Chondrocyte (in vitro differentiated cells): ENCODE data around the gene ZNF878. TPM values are rescaled to one million over a fixed set of nuclear protein-coding genes. Genes with fewer than 3 reads are reported as not detected.

ENCODE experiments used
- DNase-seq: peaks from one replicate; pipeline ENCODE4 v3.0.0; 2021; ENCODE audit warnings: mixed read lengths, low spot score
- H3K27ac Mint-ChIP-seq: one replicate; pipeline ENCODE4 v1.8.0; 2021; ENCODE audit warnings: mild to moderate bottlenecking, moderate library complexity, mixed read lengths; ENCODE audit not compliant: unreplicated experiment
- H3K27me3 Mint-ChIP-seq: 2 replicates; pipeline ENCODE4 v1.8.0; 2021; ENCODE audit warnings: low read depth, mixed read lengths
- H3K36me3 Mint-ChIP-seq: 2 replicates; pipeline ENCODE4 v1.8.0; 2021; ENCODE audit warnings: low read depth, mixed read lengths
- H3K4me1 Mint-ChIP-seq: 2 replicates; pipeline ENCODE4 v1.8.0; 2021; ENCODE audit warnings: low read depth, mild to moderate bottlenecking, mixed read lengths
- H3K4me3 Mint-ChIP-seq: one replicate; pipeline ENCODE4 v1.8.0; 2021; ENCODE audit warnings: mild to moderate bottlenecking, moderate library complexity, mixed read lengths; ENCODE audit not compliant: unreplicated experiment
- H3K9me3 Mint-ChIP-seq: 2 replicates; pipeline ENCODE4 v1.8.0; 2021; ENCODE audit warnings: low read depth, mixed read lengths
- long read RNA-seq: library from polyadenylated mRNA; stranded (forward); transcript quantifications from one replicate; pipeline ENCODE4 v2.0.0, GENCODE V29; 2021
- total RNA-seq: library from RNA; stranded (reverse); gene quantifications from 3 replicates; pipeline ENCODE4 v1.2.1, GENCODE V29; 2021
- TF ChIP-seq, protein P1 (sequence below): fragments of 200-600 bp; sonication (generic); IDR thresholded peaks from 2 replicates; pipeline ENCODE4 v1.5.0; 2021; ENCODE audit warnings: antibody characterized with exemption, mild to moderate bottlenecking, moderate library complexity

The ZNF878 gene
- 0.26 to 0.32 TPM (median 0.31 TPM) in 3 replicates for total RNA-seq
- long read RNA-seq, result 0 reads

GRCh38 chr19:12052497-12053169, at the start of gene ZNF878:
Gene ZNF878 (minus strand): TSS chr19:12052961. CDS start chr19:12052801, 160 bp downstream.
- H3K27me3 Mint-ChIP-seq, result no peaks in the 10 kb centered on the region
- peak within 1 kb of the TSS; percentile 93 for H3K27ac Mint-ChIP-seq
- H3K4me3 Mint-ChIP-seq, result peak within 1 kb of the TSS; percentile 82
- peaks cover 7% of the 10 kb centered on the region for H3K4me1 Mint-ChIP-seq
- no peaks in the 10 kb centered on the region for H3K9me3 Mint-ChIP-seq
- DNase-seq, result peak; percentile 95
- no peaks in the 10 kb centered on the region for H3K36me3 Mint-ChIP-seq
- TF ChIP-seq, protein P1, sequence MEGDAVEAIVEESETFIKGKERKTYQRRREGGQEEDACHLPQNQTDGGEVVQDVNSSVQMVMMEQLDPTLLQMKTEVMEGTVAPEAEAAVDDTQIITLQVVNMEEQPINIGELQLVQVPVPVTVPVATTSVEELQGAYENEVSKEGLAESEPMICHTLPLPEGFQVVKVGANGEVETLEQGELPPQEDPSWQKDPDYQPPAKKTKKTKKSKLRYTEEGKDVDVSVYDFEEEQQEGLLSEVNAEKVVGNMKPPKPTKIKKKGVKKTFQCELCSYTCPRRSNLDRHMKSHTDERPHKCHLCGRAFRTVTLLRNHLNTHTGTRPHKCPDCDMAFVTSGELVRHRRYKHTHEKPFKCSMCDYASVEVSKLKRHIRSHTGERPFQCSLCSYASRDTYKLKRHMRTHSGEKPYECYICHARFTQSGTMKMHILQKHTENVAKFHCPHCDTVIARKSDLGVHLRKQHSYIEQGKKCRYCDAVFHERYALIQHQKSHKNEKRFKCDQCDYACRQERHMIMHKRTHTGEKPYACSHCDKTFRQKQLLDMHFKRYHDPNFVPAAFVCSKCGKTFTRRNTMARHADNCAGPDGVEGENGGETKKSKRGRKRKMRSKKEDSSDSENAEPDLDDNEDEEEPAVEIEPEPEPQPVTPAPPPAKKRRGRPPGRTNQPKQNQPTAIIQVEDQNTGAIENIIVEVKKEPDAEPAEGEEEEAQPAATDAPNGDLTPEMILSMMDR, result peak; percentile 71

GRCh38 chr19:12098040-12098439, 45.3 kb upstream of the ZNF878 start:
- DNase-seq, result no peak
- peaks cover 11% of the 10 kb centered on the region for H3K4me1 Mint-ChIP-seq
- TF ChIP-seq, protein P1, result no peak
- H3K27ac Mint-ChIP-seq, result no peak overlapping the region
- H3K9me3 Mint-ChIP-seq, result peaks cover 3% of the 10 kb centered on the region
- H3K27me3 Mint-ChIP-seq, result no peaks in the 10 kb centered on the region
- H3K4me3 Mint-ChIP-seq, result no peak overlapping the region
- peaks cover 18% of the 10 kb centered on the region for H3K36me3 Mint-ChIP-seq

GRCh38 chr19:12095111-12095790, 42.5 kb upstream of the ZNF878 start:
- peaks cover 22% of the 10 kb centered on the region for H3K4me1 Mint-ChIP-seq
- H3K36me3 Mint-ChIP-seq, result peaks cover 18% of the 10 kb centered on the region
- H3K27me3 Mint-ChIP-seq, result no peaks in the 10 kb centered on the region
- TF ChIP-seq, protein P1, result no peak
- no peak overlapping the region for H3K27ac Mint-ChIP-seq
- no peak overlapping the region for H3K4me3 Mint-ChIP-seq
- DNase-seq, result no peak
- H3K9me3 Mint-ChIP-seq, result peaks cover 3% of the 10 kb centered on the region

- TF ChIP-seq, protein P1, result no peak
- Mint-ChIP-seq H3K9me3 (peaks cover 3% of the 10 kb centered on the region), H3K4me1 (peaks cover 22% of the 10 kb centered on the region), H3K27ac (no peak overlapping the region), H3K36me3 (peaks cover 18% of the 10 kb centered on the region), H3K27me3 (no peaks in the 10 kb centered on the region), H3K4me3 (no peak overlapping the region)
- DNase-seq, result no peak
Measured at GRCh38 chr19:12093777-12094176, 41.0 kb upstream of the ZNF878 start.

DNA sequence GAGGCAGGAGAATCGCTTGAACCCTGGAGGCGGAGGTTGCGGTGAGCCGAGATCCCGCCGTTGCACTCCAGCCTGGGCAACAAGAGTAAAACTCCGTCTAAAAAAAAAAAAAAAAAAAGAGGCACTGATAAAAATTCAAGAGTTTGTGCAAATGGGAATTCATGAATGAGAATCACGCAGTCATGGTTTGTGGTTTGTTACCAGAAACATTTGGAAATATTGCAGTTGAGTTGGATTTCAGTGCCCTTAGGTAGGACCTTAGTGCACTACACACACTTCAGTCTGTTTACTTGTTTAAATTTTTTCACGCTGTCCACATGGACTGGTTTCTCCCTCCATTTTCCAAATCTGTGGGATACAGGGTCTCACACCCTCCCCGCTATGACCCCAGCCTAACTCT, 40.2 kb upstream of the ZNF878 start:
- Mint-ChIP-seq H3K27ac (peak overlapping the region; percentile 98), H3K27me3 (no peaks in the 10 kb centered on the region), H3K4me3 (peak overlapping the region; percentile 85), H3K9me3 (peaks cover 4% of the 10 kb centered on the region), H3K4me1 (peaks cover 22% of the 10 kb centered on the region), H3K36me3 (peaks cover 12% of the 10 kb centered on the region)
- TF ChIP-seq, protein P1, result no peak
- no peak for DNase-seq
